Nasal cavity respiratory epithelium epithelial cell of viscerocranial mucosa (primary cell): ENCODE data around the gene DPP9. TPM values are rescaled to one million over a fixed set of nuclear protein-coding genes. Genes with fewer than 3 reads are reported as not detected.

Experiments used
- total RNA-seq: library from RNA; depleted of rRNA; stranded (reverse); fragments of >200 nt; gene quantifications from 2 replicates; pipeline ENCODE4 v1.2.3, GENCODE V29; 2014

Gene DPP9
- total RNA-seq: 38.3 and 40.3 TPM in 2 replicates

DNA sequence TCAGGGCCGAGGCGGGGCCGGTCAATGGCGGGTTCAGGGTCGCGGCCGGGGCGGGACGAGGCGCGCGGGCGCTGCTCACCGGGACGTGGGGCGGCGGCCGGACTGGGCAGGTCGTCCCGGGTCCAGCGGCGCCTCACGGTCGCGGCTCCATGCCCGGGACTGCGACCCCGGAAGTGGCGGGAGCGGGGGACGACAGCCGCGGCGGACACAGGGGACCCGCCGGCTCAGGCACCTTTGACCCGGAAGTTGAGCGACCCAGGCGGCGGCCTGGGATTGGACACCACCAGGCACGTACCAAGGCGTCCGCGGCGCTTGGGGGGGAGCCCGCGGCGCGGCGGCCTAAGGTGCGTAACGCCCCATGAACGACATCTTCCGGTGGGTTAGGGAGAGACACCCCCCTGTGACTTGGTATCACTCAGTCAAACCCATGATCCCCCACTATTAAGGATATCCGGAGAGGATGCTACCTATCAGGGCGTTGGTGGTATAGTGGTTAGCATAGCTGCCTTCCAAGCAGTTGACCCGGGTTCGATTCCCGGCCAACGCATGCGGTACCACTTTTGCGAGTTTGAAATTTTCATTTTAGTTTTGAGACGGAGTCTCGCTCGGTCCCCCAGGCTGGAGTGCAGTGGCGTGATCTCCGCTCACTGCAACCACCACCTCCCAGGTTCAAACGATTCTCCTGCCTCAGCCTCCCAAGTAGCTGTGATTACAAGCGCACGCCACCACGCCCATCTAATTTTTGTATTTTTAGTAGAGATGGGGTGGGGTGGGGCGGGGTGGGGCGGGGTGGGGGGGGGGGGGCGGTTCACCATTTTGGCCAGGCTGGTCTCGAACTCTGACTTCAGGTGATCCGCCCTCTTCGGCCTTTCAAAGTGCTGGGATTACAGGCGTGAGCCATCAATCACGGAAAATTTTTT lies at the start of gene DPP9:
DPP9 (minus strand) TSS at position 248 of the 920 bp plus-strand sequence. CDS start 3,936 bp downstream, outside the sequence.

DNA sequence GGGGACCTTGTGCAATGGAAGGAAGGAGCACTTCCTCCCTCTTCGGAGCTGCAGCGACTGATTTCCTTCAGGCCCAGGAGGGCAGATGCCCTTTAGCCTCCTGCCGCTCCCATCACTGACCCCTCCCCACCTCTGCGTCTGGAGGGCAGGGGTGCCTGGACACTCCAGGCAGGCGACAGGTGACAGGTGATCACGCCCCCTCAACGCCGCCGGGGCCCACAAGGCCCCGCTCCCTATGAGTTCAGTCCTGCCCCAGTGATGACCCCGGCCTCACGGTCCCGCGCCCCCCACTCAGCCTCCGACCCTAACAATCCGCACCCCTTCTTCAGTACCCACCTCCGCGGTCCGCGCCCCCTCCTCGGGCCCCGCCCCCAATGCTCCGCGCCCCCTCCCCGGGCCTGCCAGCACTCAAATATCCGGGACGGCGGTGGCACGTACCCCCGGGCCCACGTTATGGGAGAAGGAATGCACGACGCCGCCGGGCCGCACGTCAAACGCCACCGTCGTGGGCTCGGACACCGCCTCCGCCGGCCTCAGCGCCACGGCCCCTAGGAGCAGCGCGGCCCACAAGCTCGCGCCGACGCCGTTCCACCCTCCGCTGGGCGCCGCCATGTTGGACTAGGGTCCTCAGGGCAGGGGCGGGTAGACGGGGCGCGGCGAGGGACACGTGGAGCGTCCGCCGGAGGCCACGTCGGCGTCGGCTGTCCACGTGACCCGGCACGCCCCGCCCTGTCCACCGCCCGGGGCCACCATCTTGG lies 53.7 kb downstream of the DPP9 start, which contains the start of gene MYDGF:
MYDGF (minus strand) TSS at position 620 of the 758 bp plus-strand sequence; CDS start at position 612, 8 bp downstream.

DNA sequence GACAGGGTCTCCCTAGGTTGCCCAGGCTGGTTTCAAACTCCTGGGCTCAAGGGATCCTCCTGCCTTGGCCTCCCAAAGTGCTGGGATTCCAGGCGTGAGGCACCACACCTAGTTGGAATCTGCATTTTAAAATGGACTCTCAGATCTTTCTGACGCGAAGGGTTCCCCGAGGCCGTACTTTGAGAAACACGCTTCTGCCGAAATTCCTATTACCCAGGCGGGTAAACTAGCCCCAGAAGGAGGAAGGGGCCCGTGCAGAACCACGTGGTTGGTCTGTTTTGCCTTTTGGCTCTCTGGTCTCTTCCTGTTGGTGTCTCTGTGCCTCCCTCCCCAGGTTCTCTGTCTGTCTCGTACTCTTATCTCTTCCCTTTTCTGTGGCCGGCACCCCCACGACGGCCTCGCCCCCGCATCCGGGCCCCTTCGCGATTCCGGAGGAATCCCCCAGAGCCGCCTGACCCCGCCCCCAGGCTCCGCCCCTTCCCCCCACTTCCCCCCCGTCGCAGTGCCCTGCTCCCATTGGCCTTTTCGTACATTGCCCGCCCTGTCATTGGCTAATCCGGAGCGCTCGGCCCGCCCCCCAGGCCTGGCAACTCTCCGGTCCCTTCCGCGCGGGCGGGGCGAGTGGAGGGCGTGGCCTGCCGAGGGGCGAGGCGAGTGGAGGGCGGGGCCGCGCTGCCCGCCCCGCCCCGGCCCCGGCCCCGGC lies 84.7 kb downstream of the DPP9 start, which contains the start of gene TNFAIP8L1:
TNFAIP8L1 (plus strand) TSS at position 689 of the 703 bp plus-strand sequence. CDS start 12,354 bp downstream, outside the sequence.

Other genes with a start within 250 kb of the DPP9 start
- gene PLIN4, start 205.4 kb downstream of the DPP9 start, total RNA-seq: 2.4 and 12.9 TPM in 2 replicates
- gene PLIN5, start 188.6 kb downstream of the DPP9 start, total RNA-seq: 0.07 TPM in 1 of 2 replicates, not detected in the other
- 2.1 TPM in 1 of 2 replicates, not detected in the other for gene LRG1, start 183.8 kb downstream of the DPP9 start, total RNA-seq
- under 0.01 TPM in 2 replicates for gene SEMA6B, start 164.2 kb downstream of the DPP9 start, total RNA-seq
- gene TNFAIP8L1, start 84.3 kb downstream of the DPP9 start, total RNA-seq: 0.68 and 0.85 TPM in 2 replicates
- gene MYDGF, start 53.5 kb downstream of the DPP9 start, total RNA-seq: 122 and 383 TPM in 2 replicates
- 29.8 and 30.4 TPM in 2 replicates for gene FEM1A, start 67.9 kb upstream of the DPP9 start, total RNA-seq
- 7.2 and 15.4 TPM in 2 replicates for gene TICAM1, start 107.9 kb upstream of the DPP9 start, total RNA-seq
- gene PLIN3, start 143.8 kb upstream of the DPP9 start, total RNA-seq: 62.2 and 138 TPM in 2 replicates
- not detected in 2 replicates for gene ARRDC5, start 179.1 kb upstream of the DPP9 start, total RNA-seq
- 4.4 and 7.3 TPM in 2 replicates for gene UHRF1, start 185.7 kb upstream of the DPP9 start, total RNA-seq
- gene KDM4B, start 245.3 kb upstream of the DPP9 start, total RNA-seq: 9.2 and 28.7 TPM in 2 replicates